Measurements from ENCODE around the gene HDAC2. TPM values are rescaled to one million over a fixed set of nuclear protein-coding genes. Genes with fewer than 3 reads are reported as not detected.

HDAC2 gene
- total RNA-seq, 1 experiment from 2014 or later, result 321 TPM

DNA sequence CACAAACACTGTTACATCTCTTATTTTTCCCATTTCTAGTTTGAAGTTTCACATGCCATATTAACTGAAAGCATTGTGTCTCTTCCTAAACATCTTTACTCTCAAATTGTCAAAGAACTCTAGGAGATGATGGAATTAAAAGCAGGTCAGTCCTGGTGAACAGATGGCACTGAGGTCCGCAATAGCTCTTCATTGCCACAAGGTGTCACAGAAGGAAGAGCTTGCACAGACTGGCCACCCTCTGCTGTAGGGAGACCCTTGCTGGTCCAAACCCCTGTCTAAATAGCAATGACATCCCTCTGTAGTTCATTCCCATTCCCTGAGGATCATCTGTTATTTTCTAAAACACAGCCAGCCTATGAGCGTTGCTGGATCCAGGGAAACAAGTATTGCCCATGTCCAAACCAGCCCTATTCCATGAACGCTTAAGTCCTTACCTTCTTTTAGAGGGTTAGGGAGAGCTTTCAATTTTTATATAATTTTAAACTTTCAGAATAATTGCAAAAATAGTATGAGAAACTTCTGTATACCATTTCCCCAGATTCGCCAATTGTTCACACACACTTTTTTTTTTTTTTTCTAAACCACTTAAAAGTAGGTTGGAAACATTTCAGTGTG, 10.1 kb upstream of the HDAC2 start:
- DNase-seq (ENCODE audit: low spot score) (peak; percentile 60), ATAC-seq (peak; percentile 100)
- Mint-ChIP-seq H3K4me3 (no peak overlapping the region), H3K27me3 (ENCODE audit: low read depth) (no peaks in the 10 kb centered on the region), H3K27ac (no peak overlapping the region), H3K9me3 (peaks cover 3% of the 10 kb centered on the region; the same call in 1 of the 2 replicates), H3K4me1 (no peaks in the 10 kb centered on the region; the same call in 1 of the 2 replicates), H3K36me3 (no peaks in the 10 kb centered on the region)
- TF ChIP-seq ZNF219 (CRISPR knock-in tag; IDR thresholded peaks at IDR 0.05; ENCODE audit: borderline replicate concordance) (no peak), CTCF (IDR thresholded peaks at IDR 0.05) (peak; percentile 63)
- CTCF ChIA-PET, result interaction anchor here (0.6 to 2.1 kb wide), 27 partner anchors 10 to 1915 kb away, joined by 3 to 14 read pairs (median 3); partner anchors contain the start of genes HDAC2 and HS3ST5
- POLR2A ChIA-PET, result no interaction called here

DNA sequence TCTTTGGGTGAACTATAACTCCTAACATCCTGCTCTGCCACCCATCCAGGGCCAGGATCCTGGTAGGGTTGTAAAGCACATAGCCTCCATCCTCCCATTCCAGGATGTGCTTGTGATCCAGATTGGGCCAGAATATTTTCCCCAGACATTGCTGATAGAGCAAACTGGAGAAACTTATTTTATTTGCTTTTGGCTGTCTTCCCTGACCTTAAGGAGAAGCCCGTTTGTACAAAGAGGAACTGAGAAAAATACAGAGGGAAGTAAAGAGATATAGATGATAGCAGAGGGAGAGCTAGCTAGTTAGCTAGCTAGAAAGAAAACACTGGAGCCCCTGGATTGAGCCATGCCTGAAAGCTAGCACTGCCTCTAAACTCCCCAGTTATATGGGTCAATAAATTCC, 9.0 kb upstream of the HDAC2 start:
- ChIA-PET POLR2A (interaction anchor here (0.7 kb wide), 1 partner anchor 30 kb away, joined by 4 read pairs; no protein-coding TSS in a partner anchor), CTCF (interaction anchor here (1.1 to 2.1 kb wide), 6 partner anchors 8 to 1307 kb away, joined by 3 to 11 read pairs (median 4); partner anchors contain the start of genes HDAC2 and HS3ST5)
- Mint-ChIP-seq H3K9me3 (peaks cover 2% of the 10 kb centered on the region; the same call in 1 of the 2 replicates), H3K36me3 (no peaks in the 10 kb centered on the region), H3K4me1 (no peaks in the 10 kb centered on the region; the same call in 1 of the 2 replicates), H3K27ac (no peak overlapping the region), H3K27me3 (ENCODE audit: low read depth) (no peaks in the 10 kb centered on the region), H3K4me3 (no peak overlapping the region)
- TF ChIP-seq SP1 (CRISPR knock-in tag; conservative IDR thresholded peaks at IDR 0.05) (no peak), ZNF416 (CRISPR knock-in tag; IDR thresholded peaks at IDR 0.05) (no peak), JUN (CRISPR knock-in tag; IDR thresholded peaks at IDR 0.05) (no peak), OVOL2 (CRISPR knock-in tag; IDR thresholded peaks at IDR 0.05; ENCODE audit: borderline replicate concordance) (no peak), CREM (CRISPR knock-in tag; IDR thresholded peaks at IDR 0.05) (no peak), ZNF281 (CRISPR knock-in tag; IDR thresholded peaks at IDR 0.05) (no peak), GRHL2 (CRISPR knock-in tag; IDR thresholded peaks at IDR 0.05; ENCODE audit: insufficient replicate concordance, severe bottlenecking) (no peak), ETV6 (CRISPR knock-in tag; IDR thresholded peaks at IDR 0.05) (no peak), ZNF263 (CRISPR knock-in tag; IDR thresholded peaks at IDR 0.05; ENCODE audit: low read depth) (no peak), MYBL2 (CRISPR knock-in tag; IDR thresholded peaks at IDR 0.05) (no peak), ZNF396 (CRISPR knock-in tag; IDR thresholded peaks at IDR 0.05; ENCODE audit: borderline replicate concordance) (no peak), CTCF (IDR thresholded peaks at IDR 0.05) (no peak), HMGXB4 (CRISPR knock-in tag; IDR thresholded peaks at IDR 0.05) (no peak), ERG (CRISPR knock-in tag; IDR thresholded peaks at IDR 0.05) (no peak), GTF2I (CRISPR knock-in tag; conservative IDR thresholded peaks at IDR 0.05) (no peak)
- TF ChIP-seq, protein P1, sequence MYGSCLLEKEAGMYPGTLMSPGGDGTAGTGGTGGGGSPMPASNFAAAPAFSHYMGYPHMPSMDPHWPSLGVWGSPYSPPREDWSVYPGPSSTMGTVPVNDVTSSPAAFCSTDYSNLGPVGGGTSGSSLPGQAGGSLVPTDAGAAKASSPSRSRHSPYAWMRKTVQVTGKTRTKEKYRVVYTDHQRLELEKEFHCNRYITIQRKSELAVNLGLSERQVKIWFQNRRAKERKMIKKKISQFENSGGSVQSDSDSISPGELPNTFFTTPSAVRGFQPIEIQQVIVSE (CRISPR knock-in tag; IDR thresholded peaks at IDR 0.05; ENCODE audit: borderline replicate concordance), result no peak
- TF ChIP-seq, protein P2, sequence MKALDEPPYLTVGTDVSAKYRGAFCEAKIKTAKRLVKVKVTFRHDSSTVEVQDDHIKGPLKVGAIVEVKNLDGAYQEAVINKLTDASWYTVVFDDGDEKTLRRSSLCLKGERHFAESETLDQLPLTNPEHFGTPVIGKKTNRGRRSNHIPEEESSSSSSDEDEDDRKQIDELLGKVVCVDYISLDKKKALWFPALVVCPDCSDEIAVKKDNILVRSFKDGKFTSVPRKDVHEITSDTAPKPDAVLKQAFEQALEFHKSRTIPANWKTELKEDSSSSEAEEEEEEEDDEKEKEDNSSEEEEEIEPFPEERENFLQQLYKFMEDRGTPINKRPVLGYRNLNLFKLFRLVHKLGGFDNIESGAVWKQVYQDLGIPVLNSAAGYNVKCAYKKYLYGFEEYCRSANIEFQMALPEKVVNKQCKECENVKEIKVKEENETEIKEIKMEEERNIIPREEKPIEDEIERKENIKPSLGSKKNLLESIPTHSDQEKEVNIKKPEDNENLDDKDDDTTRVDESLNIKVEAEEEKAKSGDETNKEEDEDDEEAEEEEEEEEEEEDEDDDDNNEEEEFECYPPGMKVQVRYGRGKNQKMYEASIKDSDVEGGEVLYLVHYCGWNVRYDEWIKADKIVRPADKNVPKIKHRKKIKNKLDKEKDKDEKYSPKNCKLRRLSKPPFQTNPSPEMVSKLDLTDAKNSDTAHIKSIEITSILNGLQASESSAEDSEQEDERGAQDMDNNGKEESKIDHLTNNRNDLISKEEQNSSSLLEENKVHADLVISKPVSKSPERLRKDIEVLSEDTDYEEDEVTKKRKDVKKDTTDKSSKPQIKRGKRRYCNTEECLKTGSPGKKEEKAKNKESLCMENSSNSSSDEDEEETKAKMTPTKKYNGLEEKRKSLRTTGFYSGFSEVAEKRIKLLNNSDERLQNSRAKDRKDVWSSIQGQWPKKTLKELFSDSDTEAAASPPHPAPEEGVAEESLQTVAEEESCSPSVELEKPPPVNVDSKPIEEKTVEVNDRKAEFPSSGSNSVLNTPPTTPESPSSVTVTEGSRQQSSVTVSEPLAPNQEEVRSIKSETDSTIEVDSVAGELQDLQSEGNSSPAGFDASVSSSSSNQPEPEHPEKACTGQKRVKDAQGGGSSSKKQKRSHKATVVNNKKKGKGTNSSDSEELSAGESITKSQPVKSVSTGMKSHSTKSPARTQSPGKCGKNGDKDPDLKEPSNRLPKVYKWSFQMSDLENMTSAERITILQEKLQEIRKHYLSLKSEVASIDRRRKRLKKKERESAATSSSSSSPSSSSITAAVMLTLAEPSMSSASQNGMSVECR (CRISPR knock-in tag; IDR thresholded peaks at IDR 0.05; ENCODE audit: borderline replicate concordance), result no peak
- no peak for DNase-seq (ENCODE audit: low spot score)
- no peak for ATAC-seq

Data from WTC11 (cell line).